Measurements from ENCODE around the gene SLC1A1.

DNA sequence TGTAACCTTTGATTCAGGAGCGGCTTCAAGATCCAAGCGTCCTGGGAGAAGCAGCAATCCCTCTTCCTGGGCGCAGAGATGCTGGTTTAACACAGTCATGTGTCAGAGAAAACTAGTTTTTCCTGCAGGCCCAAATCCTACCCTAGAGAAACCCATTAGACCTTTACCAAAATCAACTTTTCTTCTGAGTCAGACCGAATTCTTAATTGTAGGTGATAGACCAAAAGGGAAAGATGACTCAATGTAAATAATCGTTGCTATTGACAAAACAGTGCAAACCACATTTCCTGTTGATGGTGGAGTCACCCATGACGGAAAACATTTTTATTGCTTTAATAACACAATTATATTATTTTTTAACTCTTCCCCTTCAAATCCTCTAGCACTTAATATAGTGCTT, 40.1 kb downstream of the SLC1A1 start:
- no peak for TF ChIP-seq POLR2AphosphoS5 (IDR thresholded peaks at IDR 0.05; ENCODE audit: low read depth, low read length)
- no peak for TF ChIP-seq POLR2A (IDR thresholded peaks at IDR 0.05; ENCODE audit: low read depth, low read length)
- TF ChIP-seq TAF1 (IDR thresholded peaks at IDR 0.05; ENCODE audit: borderline replicate concordance, low read depth, low read length), result no peak
